K562 (cell line): ENCODE data around the gene SVIL. TPM values are rescaled to one million over a fixed set of nuclear protein-coding genes. Genes with fewer than 3 reads are reported as not detected.
A peak's percentile ranks its signal among the peaks of the same experiment; 100 is the strongest.

Experiments used
- ATAC-seq: fragments of 200-7000 bp; cut with Tn5 transposase; 3 replicates; pipeline ENCODE4 v1.9.1; 2020; ENCODE audit warnings: moderate library complexity
- BruUV-seq: library from RNA; stranded (reverse); fragments of 400-500 nt; replicated peaks from 2 replicates; lab custom pipeline; 2021; lab: Mats Ljungman, UMichigan
- CTCF ChIA-PET: fragments of 300-600 bp; formaldehyde crosslinking; extraction: SDS; loops from one replicate; lab custom pipeline; 2021; ENCODE audit warnings: low intra/inter-chr PET ratio; lab: Yijun Ruan, JAX
- POLR2A ChIA-PET: fragments of 300-600, 350-650 bp; sonication (Branson Sonifier 250); formaldehyde crosslinking; extraction: SDS; loops from one replicate; lab custom pipeline; 2021; ENCODE audit warnings: antibody characterized with exemption, inconsistent platforms; lab: Yijun Ruan, JAX
- DNase-seq, 4 experiments: peaks; one replicate each; pipeline versions ENCODE4 v3.0.0 to v3.0.0-alpha.2; 2011 to 2018; ENCODE audit warnings: low spot score in 3 of 4, mixed read lengths in 3 of 4; ENCODE audit errors: extremely low read depth in 1 of 4
- FAIRE-seq: peaks from 2 replicates; lab custom pipeline; 2011; peaks lifted over from hg19 to GRCh38; lab: Jason Lieb, UNC
- H2AFZ ChIP-seq: 2 replicates; pipeline ENCODE4 v1.6.0; 2011; ENCODE audit warnings: low read depth, low read length, control low read depth, inconsistent platforms
- H3K27ac ChIP-seq: fragments of 200-600 bp; 3 replicates; pipeline ENCODE4 v1.8.0; 2011; ENCODE audit warnings: low read depth, mild to moderate bottlenecking, control low read depth, inconsistent platforms, low read length, moderate library complexity, mixed read lengths; ENCODE audit errors: extremely low read depth
- H3K27me3 ChIP-seq, 2 experiments: fragments of 300-600 bp in 1 of 2; 2 replicates in 1 of 2; 3 replicates in 1 of 2; pipeline versions ENCODE4 v1.6.0 to v1.8.0; 2011; ENCODE audit warnings: inconsistent platforms in 2 of 2, low read length in 2 of 2, mild to moderate bottlenecking in 1 of 2, mixed read lengths in 1 of 2, moderate library complexity in 1 of 2; ENCODE audit not compliant: control insufficient read depth in 2 of 2, insufficient read depth in 2 of 2
- H3K36me3 ChIP-seq: fragments of 300-600 bp; 3 replicates; pipeline ENCODE4 v1.8.0; 2011; ENCODE audit warnings: mild to moderate bottlenecking, low read length, inconsistent platforms; ENCODE audit not compliant: control insufficient read depth, insufficient read depth
- H3K4me1 ChIP-seq, 2 experiments: fragments of 200-600 bp in 1 of 2; replicated peaks in 1 of 2; 2 replicates in 1 of 2; 3 replicates in 1 of 2; pipeline versions ENCODE4 v1.5.1 to v1.8.0; 2011; ENCODE audit warnings: inconsistent platforms in 2 of 2, low read length in 2 of 2, mild to moderate bottlenecking in 1 of 2, mixed read lengths in 1 of 2, moderate library complexity in 1 of 2; ENCODE audit not compliant: control insufficient read depth in 2 of 2, insufficient read depth in 2 of 2
- H3K4me2 ChIP-seq: 2 replicates; pipeline ENCODE4 v1.6.1; 2011; ENCODE audit warnings: low read length, control low read depth, inconsistent platforms, mixed read lengths; ENCODE audit not compliant: insufficient read depth
- H3K4me3 ChIP-seq: fragments of 200-600 bp; sonication (generic), shearing (Covaris generic); 2 replicates; pipeline ENCODE4 v1.5.1; 2016; ENCODE audit warnings: control low read depth, inconsistent platforms
- H3K79me2 ChIP-seq: fragments of 200-600 bp; 3 replicates; pipeline ENCODE4 v1.8.0; 2011; ENCODE audit warnings: low read length, inconsistent platforms; ENCODE audit not compliant: control insufficient read depth, insufficient read depth
- H3K9ac ChIP-seq, 2 experiments: 2 replicates each; pipeline versions ENCODE4 v1.6.0 to v1.6.1; 2011; ENCODE audit warnings: low read depth in 2 of 2, low read length in 2 of 2, control low read depth in 1 of 2, inconsistent platforms in 1 of 2, mild to moderate bottlenecking in 1 of 2, mixed read lengths in 1 of 2; ENCODE audit not compliant: insufficient read depth in 1 of 2
- H3K9me1 ChIP-seq: one replicate; pipeline ENCODE4 v1.6.0; 2011; ENCODE audit warnings: inconsistent platforms, mild to moderate bottlenecking, low read length, moderate library complexity; ENCODE audit not compliant: control insufficient read depth, insufficient read depth
- H3K9me3 ChIP-seq: replicated peaks from 2 replicates; pipeline ENCODE4 v1.5.1; 2011; ENCODE audit warnings: low read depth, low read length, inconsistent platforms; ENCODE audit not compliant: control insufficient read depth, insufficient read depth
- H4K20me1 ChIP-seq: replicated peaks from 2 replicates; pipeline ENCODE4 v1.6.1; 2011; ENCODE audit warnings: low read length, inconsistent platforms, mixed read lengths; ENCODE audit not compliant: control insufficient read depth, insufficient read depth
- CXXC5 ChIP-seq: fragments of 250-450 bp; sonication (Bioruptor Pico); IDR thresholded peaks from 2 replicates; pipeline ENCODE4 v1.8.0; 2022; ENCODE audit warnings: inconsistent platforms, mild to moderate bottlenecking, moderate library complexity
- E2F4 ChIP-seq: sonication (generic); formaldehyde crosslinking; IDR thresholded peaks from 2 replicates; pipeline ENCODE4 v1.8.0; 2022; ENCODE audit warnings: mild to moderate bottlenecking, low read depth, missing genetic modification reagents
- ETV5 ChIP-seq: sonication (generic); formaldehyde crosslinking; IDR thresholded peaks from 2 replicates; pipeline ENCODE4 v1.4.0; 2020; ENCODE audit warnings: low read depth, mild to moderate bottlenecking, missing genetic modification reagents
- FOXP1 ChIP-seq: sonication (generic); formaldehyde crosslinking; IDR thresholded peaks from 2 replicates; pipeline ENCODE4 v1.8.0; 2022; ENCODE audit warnings: mild to moderate bottlenecking, missing genetic modification reagents
- KDM1A ChIP-seq, 2 experiments: fragments of 450-650 bp; IDR thresholded peaks; 2 replicates each; pipeline ENCODE4 v1.6.1; 2016; ENCODE audit warnings: mild to moderate bottlenecking in 2 of 2
- KDM5B ChIP-seq: fragments of 200-600 bp; sonication (generic); IDR thresholded peaks from 2 replicates; pipeline ENCODE4 v1.6.1; 2012; ENCODE audit warnings: low read depth, mild to moderate bottlenecking, moderate library complexity, low read length, control low read depth, inconsistent platforms; ENCODE audit not compliant: insufficient replicate concordance
- KLF10 ChIP-seq: fragments of 250-450 bp; sonication (Bioruptor Pico); IDR thresholded peaks from 2 replicates; pipeline ENCODE4 v1.6.1; 2021; ENCODE audit warnings: matching md5 sums
- MTA3 ChIP-seq: fragments of 450-650 bp; formaldehyde crosslinking; IDR thresholded peaks from 2 replicates; pipeline ENCODE4 v1.6.1; 2017; ENCODE audit warnings: mild to moderate bottlenecking, borderline replicate concordance
- TOE1 ChIP-seq, 2 experiments: fragments of 450-650 bp in 1 of 2; sonication (generic) in 1 of 2; formaldehyde crosslinking in 1 of 2; IDR thresholded peaks; 2 replicates each; pipeline versions ENCODE4 v1.7.1 to v1.8.0; 2016 to 2022; ENCODE audit warnings: borderline replicate concordance in 2 of 2, mild to moderate bottlenecking in 2 of 2, antibody characterized with exemption in 1 of 2, inconsistent platforms in 1 of 2, low read depth in 1 of 2, missing genetic modification reagents in 1 of 2, moderate library complexity in 1 of 2
- U2AF2 ChIP-seq: fragments of 200-400 bp; formaldehyde crosslinking; optimal IDR thresholded peaks from 2 replicates; pipeline ENCODE3; 2017; ENCODE audit warnings: low read depth, mild to moderate bottlenecking, low read length
- ZKSCAN1 ChIP-seq: fragments of 150-350 bp; IDR thresholded peaks from 2 replicates; pipeline ENCODE4 v1.6.1; 2016; ENCODE audit warnings: low read depth, low read length
- ZNF561 ChIP-seq: fragments of 450-650 bp; formaldehyde crosslinking; conservative IDR thresholded peaks from 2 replicates; pipeline ENCODE4 v1.4.0; 2020; ENCODE audit warnings: mild to moderate bottlenecking, moderate library complexity
- ZNF668 ChIP-seq: fragments of 250-450 bp; sonication (Bioruptor Pico); IDR thresholded peaks from 2 replicates; pipeline ENCODE4 v1.8.0; 2022; ENCODE audit warnings: mild to moderate bottlenecking, inconsistent platforms
- WGBS: fragments of 100-300 bp; shearing (Covaris generic); methylation state at CpG from one replicate; pipeline ENCODE4 v1.1.6; 2016; ENCODE audit warnings: low coverage, mixed read lengths; ENCODE audit not compliant: insufficient coverage; ENCODE audit errors: missing lambda C conversion rate; 5-methylcytosine and 5-hydroxymethylcytosine counted together
- in situ Hi-C: fragments of 300-500 bp; cut with MboI; formaldehyde crosslinking; loops from 4 replicates; pipeline ENCODE4 v1.15.0; 2018; ENCODE audit warnings: inconsistent platforms, mixed read lengths
- intact Hi-C: fragments of 100-400 bp; cut with micrococcal nuclease; formaldehyde crosslinking; loops from 2 replicates; pipeline ENCODE4 v1.14.2; 2022
- polyA plus RNA-seq, 8 experiments: library from polyadenylated mRNA; depleted of rRNA in 4 of 8; stranded (reverse) in 5 of 8; unstranded in 3 of 8; fragments of >200 nt; fragmentation: Nextera tagmentation in 2 of 8; fragmentation: Illumina TruSeq in 1 of 8; extraction: Ambion mirVana in 2 of 8; extraction: Trizol in 1 of 8; gene quantifications; 2 replicates each; pipeline versions ENCODE4 v1.2.1 to v1.2.3, GENCODE V29; 2011 to 2014; ENCODE audit warnings: inconsistent platforms in 1 of 8, missing spikeins in 1 of 8
- total RNA-seq, 7 experiments: library from RNA; depleted of rRNA in 6 of 7; stranded (reverse); fragments of >200 nt in 6 of 7; fragmentation: Illumina TruSeq in 2 of 7; extraction: Trizol in 2 of 7; gene quantifications; 2 replicates each; pipeline versions ENCODE4 v1.2.1 to v1.2.3, GENCODE V29; 2011 to 2021; ENCODE audit warnings: low replicate concordance in 1 of 7

Gene SVIL
- total and polyA plus RNA-seq, 9 of the 15 experiments (the other 6 are each of a cell fraction or from before 2014, with no cell fraction given), result under 0.01 to 0.18 (median 0.05) TPM; not detected in 3

GRCh38 chr10:29648114-29648982, 13.6 kb upstream of the SVIL start:
- POLR2A ChIA-PET, result interaction anchor here (0.6 kb wide), 2 partner anchors 25 to 274 kb away, joined by 3 to 4 read pairs; no protein-coding TSS in a partner anchor

GRCh38 chr10:29647478-29647877, 12.7 kb upstream of the SVIL start:
- Histone ChIP-seq H3K9ac (no peak overlapping the region), H3K27ac (no peak overlapping the region), H3K9me3 (no peaks in the 10 kb centered on the region), H3K4me2 (no peak overlapping the region), H3K4me1 (no peaks in the 10 kb centered on the region), H4K20me1 (no peaks in the 10 kb centered on the region; the same call in 1 of the 2 replicates), H2AFZ (no peak overlapping the region), H3K27me3 (peaks cover 0 to 11% of the 10 kb centered on the region in 2 experiments; a peak in 3 of 5 replicates), H3K36me3 (no peaks in the 10 kb centered on the region), H3K4me3 (no peak overlapping the region), H3K79me2 (no peaks in the 10 kb centered on the region), H3K9me1 (no peaks in the 10 kb centered on the region)
- CTCF ChIA-PET, result no interaction called here
- 0% methylated on average over 5 of the region's 5 CpGs for WGBS
- in situ Hi-C loops (no loop called here), intact Hi-C loops (no loop called here)
- no TSS peak for BruUV-seq
- POLR2A ChIA-PET, result no interaction called here
- DNase-seq, result no peak
- no peak for ATAC-seq
- no peak for FAIRE-seq
- TF ChIP-seq ETV5 (CRISPR knock-in tag), result no peak
- TF ChIP-seq FOXP1 (CRISPR knock-in tag), result no peak
- no peak for TF ChIP-seq U2AF2
- TF ChIP-seq E2F4 (CRISPR knock-in tag), result no peak
- no peak for TF ChIP-seq ZNF561 (CRISPR knock-in tag)
- no peak for TF ChIP-seq KDM5B
- TF ChIP-seq ZKSCAN1, result no peak
- TF ChIP-seq TOE1 (IDR thresholded peaks at IDR 0.05; ENCODE audit: borderline replicate concordance), result no peak
- no peak for TF ChIP-seq TOE1 (CRISPR knock-in tag; IDR thresholded peaks at IDR 0.05; ENCODE audit: borderline replicate concordance, low read depth)
- no peak for TF ChIP-seq CXXC5
- TF ChIP-seq KLF10, result no peak
- TF ChIP-seq MTA3, result no peak

More at GRCh38 chr10:29648114-29648982, 13.6 kb upstream of the SVIL start:
- Histone ChIP-seq H3K9ac (no peak overlapping the region), H3K9me3 (no peaks in the 10 kb centered on the region), H3K27ac (no peak overlapping the region), H3K4me3 (no peak overlapping the region), H3K27me3 (peaks cover 0 to 11% of the 10 kb centered on the region in 2 experiments; a peak in 3 of 5 replicates), H4K20me1 (no peaks in the 10 kb centered on the region), H3K4me1 (no peaks in the 10 kb centered on the region), H2AFZ (no peak overlapping the region), H3K36me3 (no peaks in the 10 kb centered on the region), H3K4me2 (no peak overlapping the region), H3K79me2 (no peaks in the 10 kb centered on the region), H3K9me1 (no peaks in the 10 kb centered on the region)
- WGBS, result 2% methylated on average over 9 of the region's 9 CpGs
- intact Hi-C loops (no loop called here), in situ Hi-C loops (no loop called here)
- FAIRE-seq, result no peak
- TF ChIP-seq ZNF668 (CRISPR knock-in tag) (no peak), KDM1A (IDR thresholded peaks at IDR 0.05) (peak in 1 of 2 experiments; percentile 45; a peak in 2 of 4 replicates)
- ATAC-seq, result no peak
- no peak for DNase-seq
- no TSS peak for BruUV-seq
- CTCF ChIA-PET, result no interaction called here
